HepG2 (cell line): ENCODE results near the gene PTGR1. TPM values are rescaled to one million over a fixed set of nuclear protein-coding genes. Genes with fewer than 3 reads are reported as not detected.
A peak's percentile ranks its signal among the peaks of the same experiment; 100 is the strongest.

Source experiments
- AKAP8 ChIP-seq: sonication (generic); formaldehyde crosslinking; IDR thresholded peaks from 2 replicates; pipeline ENCODE4 v1.5.1; 2020; ENCODE audit warnings: mild to moderate bottlenecking, missing genetic modification reagents
- HMGXB4 ChIP-seq, 2 experiments: sonication (generic) in 1 of 2; formaldehyde crosslinking in 1 of 2; IDR thresholded peaks; 2 replicates each; pipeline versions ENCODE4 v1.4.0 to v1.6.1; 2018 to 2020; ENCODE audit warnings: missing genetic modification reagents in 2 of 2, borderline replicate concordance in 1 of 2, low read depth in 1 of 2, mild to moderate bottlenecking in 1 of 2, missing biosample characterization in 1 of 2
- HNF4A ChIP-seq: sonication (generic); formaldehyde crosslinking; IDR thresholded peaks from 2 replicates; pipeline ENCODE4 v1.4.0; 2020; ENCODE audit warnings: missing genetic modification reagents
- KDM6A ChIP-seq: IDR thresholded peaks from 2 replicates; pipeline ENCODE4 v1.6.1; 2016; ENCODE audit warnings: low read depth
- KLF9 ChIP-seq: IDR thresholded peaks from 2 replicates; pipeline ENCODE4 v1.6.1; 2016; ENCODE audit warnings: low read depth
- PAXIP1 ChIP-seq: sonication (generic); formaldehyde crosslinking; conservative IDR thresholded peaks from 2 replicates; pipeline ENCODE4 v1.4.0; 2020; ENCODE audit warnings: mild to moderate bottlenecking, missing genetic modification reagents, moderate library complexity
- RBM39 ChIP-seq: fragments of 200-400 bp; formaldehyde crosslinking; IDR thresholded peaks from one replicate; pipeline ENCODE4 v1.6.1; 2018; ENCODE audit warnings: antibody characterized with exemption, mild to moderate bottlenecking, low read depth, low read length; ENCODE audit not compliant: poor library complexity, severe bottlenecking
- ZBTB4 ChIP-seq: sonication (generic); formaldehyde crosslinking; IDR thresholded peaks from 2 replicates; pipeline ENCODE4 v1.4.0; 2020; ENCODE audit warnings: missing genetic modification reagents, mild to moderate bottlenecking, borderline replicate concordance
- ZNF335 ChIP-seq: sonication (generic); formaldehyde crosslinking; IDR thresholded peaks from 2 replicates; pipeline ENCODE4 v1.4.0; 2020; ENCODE audit warnings: missing genetic modification reagents
- ZNF704 ChIP-seq: sonication (generic); formaldehyde crosslinking; IDR thresholded peaks from 2 replicates; pipeline ENCODE4 v1.8.1; 2023; ENCODE audit warnings: mild to moderate bottlenecking, inconsistent platforms, moderate library complexity, missing genetic modification reagents, borderline replicate concordance
- ZSCAN20 ChIP-seq: sonication (generic); formaldehyde crosslinking; IDR thresholded peaks from 2 replicates; pipeline ENCODE4 v1.4.0; 2020; ENCODE audit warnings: missing genetic modification reagents, mild to moderate bottlenecking, borderline replicate concordance
- polyA plus RNA-seq, 8 experiments: library from polyadenylated mRNA; depleted of rRNA in 3 of 8; stranded (reverse) in 7 of 8; unstranded in 1 of 8; fragments of >200 nt; fragmentation: Illumina TruSeq in 4 of 8; extraction: Trizol in 4 of 8; gene quantifications; 2 replicates each; pipeline versions ENCODE4 v1.2.1 to v1.2.3, GENCODE V29; 2011 to 2016; ENCODE audit warnings: low read depth in 4 of 8, missing spikeins in 1 of 8, mixed read lengths in 1 of 8; ENCODE audit not compliant: insufficient read depth in 1 of 8
- total RNA-seq, 5 experiments: library from RNA; depleted of rRNA; stranded (reverse); fragments of >200 nt; fragmentation: Illumina TruSeq; extraction: Trizol; gene quantifications; 2 replicates each; pipeline ENCODE4 v1.2.3, GENCODE V29; 2016; ENCODE audit warnings: low read depth in 1 of 5
- TF ChIP-seq, protein P1 (sequence below): sonication (generic); formaldehyde crosslinking; IDR thresholded peaks from 2 replicates; pipeline ENCODE4 v1.5.1; 2020; ENCODE audit warnings: mild to moderate bottlenecking, missing genetic modification reagents, moderate library complexity

PTGR1 gene
- total and polyA plus RNA-seq, 2 of the 13 experiments (the other 11 are each of a cell fraction or from before 2014, with no cell fraction given), result 6.0 to 15.8 TPM

GRCh38 chr9:111599092-111599954 is at the start of gene PTGR1 (continued):
- TF ChIP-seq ZSCAN20 (CRISPR knock-in tag) (no peak), KDM6A (CRISPR knock-in tag) (no peak), RBM39 (no peak), KLF9 (no peak), HNF4A (CRISPR knock-in tag) (peak; percentile 35; the same call in 1 of the 2 replicates), ZNF704 (CRISPR knock-in tag) (no peak), ZNF335 (no peak), ZBTB4 (CRISPR knock-in tag) (no peak), PAXIP1 (CRISPR knock-in tag) (peak; percentile 36; the same call in 1 of the 2 replicates), HMGXB4 (CRISPR knock-in tag; IDR thresholded peaks at IDR 0.05; ENCODE audit: borderline replicate concordance in 1 of 2, low read depth in 1 of 2) (no peak; a peak in 2 of 4 replicates), AKAP8 (CRISPR knock-in tag) (no peak)
- TF ChIP-seq, protein P1, sequence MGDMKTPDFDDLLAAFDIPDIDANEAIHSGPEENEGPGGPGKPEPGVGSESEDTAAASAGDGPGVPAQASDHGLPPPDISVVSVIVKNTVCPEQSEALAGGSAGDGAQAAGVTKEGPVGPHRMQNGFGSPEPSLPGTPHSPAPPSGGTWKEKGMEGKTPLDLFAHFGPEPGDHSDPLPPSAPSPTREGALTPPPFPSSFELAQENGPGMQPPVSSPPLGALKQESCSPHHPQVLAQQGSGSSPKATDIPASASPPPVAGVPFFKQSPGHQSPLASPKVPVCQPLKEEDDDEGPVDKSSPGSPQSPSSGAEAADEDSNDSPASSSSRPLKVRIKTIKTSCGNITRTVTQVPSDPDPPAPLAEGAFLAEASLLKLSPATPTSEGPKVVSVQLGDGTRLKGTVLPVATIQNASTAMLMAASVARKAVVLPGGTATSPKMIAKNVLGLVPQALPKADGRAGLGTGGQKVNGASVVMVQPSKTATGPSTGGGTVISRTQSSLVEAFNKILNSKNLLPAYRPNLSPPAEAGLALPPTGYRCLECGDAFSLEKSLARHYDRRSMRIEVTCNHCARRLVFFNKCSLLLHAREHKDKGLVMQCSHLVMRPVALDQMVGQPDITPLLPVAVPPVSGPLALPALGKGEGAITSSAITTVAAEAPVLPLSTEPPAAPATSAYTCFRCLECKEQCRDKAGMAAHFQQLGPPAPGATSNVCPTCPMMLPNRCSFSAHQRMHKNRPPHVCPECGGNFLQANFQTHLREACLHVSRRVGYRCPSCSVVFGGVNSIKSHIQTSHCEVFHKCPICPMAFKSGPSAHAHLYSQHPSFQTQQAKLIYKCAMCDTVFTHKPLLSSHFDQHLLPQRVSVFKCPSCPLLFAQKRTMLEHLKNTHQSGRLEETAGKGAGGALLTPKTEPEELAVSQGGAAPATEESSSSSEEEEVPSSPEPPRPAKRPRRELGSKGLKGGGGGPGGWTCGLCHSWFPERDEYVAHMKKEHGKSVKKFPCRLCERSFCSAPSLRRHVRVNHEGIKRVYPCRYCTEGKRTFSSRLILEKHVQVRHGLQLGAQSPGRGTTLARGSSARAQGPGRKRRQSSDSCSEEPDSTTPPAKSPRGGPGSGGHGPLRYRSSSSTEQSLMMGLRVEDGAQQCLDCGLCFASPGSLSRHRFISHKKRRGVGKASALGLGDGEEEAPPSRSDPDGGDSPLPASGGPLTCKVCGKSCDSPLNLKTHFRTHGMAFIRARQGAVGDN (CRISPR knock-in tag), result peak; percentile 13; the same call in 1 of the 2 replicates
